H1 (cell line): Measurements from ENCODE around the gene NAA20. TPM values are rescaled to one million over a fixed set of nuclear protein-coding genes. Genes with fewer than 3 reads are reported as not detected.

Experiments used
- CTCF ChIA-PET: fragments of 300-600 bp; sonication (Branson Sonifier 250); formaldehyde crosslinking; loops from one replicate; lab custom pipeline; 2021; ENCODE audit not compliant: partially characterized antibody; lab: Charles Lee
- POLR2A ChIA-PET: fragments of 300-600 bp; sonication (Branson Sonifier 250); formaldehyde crosslinking; loops from one replicate; lab custom pipeline; 2021; ENCODE audit warnings: inconsistent platforms; ENCODE audit not compliant: partially characterized antibody; lab: Charles Lee
- DNase-seq, 2 experiments: peaks; one replicate each; pipeline versions ENCODE4 v3.0.0 to v3.0.0-alpha.2; 2010 to 2022; ENCODE audit warnings: low spot score in 2 of 2, low read depth in 1 of 2, mixed read lengths in 1 of 2
- FAIRE-seq: peaks from 2 replicates; lab custom pipeline; 2011; peaks lifted over from hg19 to GRCh38; lab: Jason Lieb, UNC
- H2AFZ ChIP-seq: 2 replicates; pipeline ENCODE4 v1.8.1; 2012; ENCODE audit warnings: low read length, inconsistent platforms
- H2AK5ac ChIP-seq: 2 replicates; pipeline ENCODE4 v1.6.1; 2013; ENCODE audit warnings: low read depth, low read length
- H2BK120ac ChIP-seq: replicated peaks from 2 replicates; pipeline ENCODE3; 2013; ENCODE audit warnings: low read depth, low read length, inconsistent platforms
- H2BK12ac ChIP-seq: 2 replicates; pipeline ENCODE4 v1.6.1; 2013; ENCODE audit warnings: low read depth, low read length
- H2BK15ac ChIP-seq: 2 replicates; pipeline ENCODE4 v1.6.1; 2013; ENCODE audit warnings: low read length
- H2BK20ac ChIP-seq: 2 replicates; pipeline ENCODE4 v1.6.1; 2013; ENCODE audit warnings: low read length
- H2BK5ac ChIP-seq: 2 replicates; pipeline ENCODE4 v1.6.1; 2013; ENCODE audit warnings: low read depth, low read length
- H3K14ac ChIP-seq: 2 replicates; pipeline ENCODE4 v1.6.1; 2013; ENCODE audit warnings: inconsistent platforms; ENCODE audit not compliant: insufficient read length
- H3K18ac ChIP-seq: 2 replicates; pipeline ENCODE4 v1.6.1; 2013; ENCODE audit warnings: low read length; ENCODE audit errors: extremely low read depth
- H3K23ac ChIP-seq: 2 replicates; pipeline ENCODE4 v1.6.1; 2013; ENCODE audit warnings: inconsistent platforms; ENCODE audit not compliant: insufficient read length
- H3K23me2 ChIP-seq: 2 replicates; pipeline ENCODE4 v1.6.1; 2013; ENCODE audit warnings: low read depth, low read length
- H3K27ac ChIP-seq: 2 replicates; pipeline ENCODE4 v1.6.1; 2011; ENCODE audit warnings: low read depth, low read length, inconsistent platforms
- H3K27me3 ChIP-seq, 4 experiments: replicated peaks in 1 of 4; 1 replicate in 1 of 4; 2 replicates in 3 of 4; pipeline versions ENCODE4 v1.6.1 to v1.8.1; 2011 to 2013; ENCODE audit warnings: low read length in 3 of 4, mild to moderate bottlenecking in 3 of 4, inconsistent platforms in 2 of 4, mixed read lengths in 2 of 4, moderate library complexity in 1 of 4; ENCODE audit not compliant: control insufficient read depth in 3 of 4, insufficient read depth in 3 of 4; ENCODE audit errors: extremely low read depth in 1 of 4
- H3K36me3 ChIP-seq, 4 experiments: 2 replicates each; pipeline versions ENCODE4 v1.6.1 to v1.8.1; 2011 to 2013; ENCODE audit warnings: mild to moderate bottlenecking in 4 of 4, low read length in 3 of 4, moderate library complexity in 2 of 4, control low read depth in 1 of 4, inconsistent platforms in 1 of 4; ENCODE audit not compliant: insufficient read depth in 4 of 4, control insufficient read depth in 2 of 4
- H3K4ac ChIP-seq: replicated peaks from 2 replicates; pipeline ENCODE3; 2013; ENCODE audit warnings: low read length, low read depth, mixed read lengths, inconsistent platforms; ENCODE audit not compliant: insufficient read length
- H3K4me1 ChIP-seq, 4 experiments: replicated peaks in 1 of 4; 1 replicate in 1 of 4; 2 replicates in 3 of 4; pipeline versions ENCODE4 v1.6.1 to v1.8.1; 2011 to 2013; ENCODE audit warnings: low read length in 3 of 4, inconsistent platforms in 2 of 4, mixed read lengths in 1 of 4; ENCODE audit not compliant: insufficient read depth in 4 of 4, control insufficient read depth in 3 of 4
- H3K4me2 ChIP-seq, 2 experiments: 2 replicates each; pipeline versions ENCODE4 v1.6.1 to v1.8.1; 2011 to 2013; ENCODE audit warnings: low read depth in 2 of 2, low read length in 2 of 2, control low read depth in 1 of 2, inconsistent platforms in 1 of 2, mild to moderate bottlenecking in 1 of 2; ENCODE audit not compliant: insufficient read depth in 1 of 2
- H3K4me3 ChIP-seq, 4 experiments: fragments of 200-600, 300-600 bp in 1 of 4; sonication (generic), shearing (Covaris generic), sonication (Bioruptor Twin) in 1 of 4; 2 replicates each; pipeline versions ENCODE4 v1.5.1 to v1.8.1; 2011 to 2016; ENCODE audit warnings: low read length in 4 of 4, low read depth in 3 of 4, control low read depth in 2 of 4, inconsistent platforms in 2 of 4, mild to moderate bottlenecking in 2 of 4, mixed read lengths in 1 of 4, moderate library complexity in 1 of 4; ENCODE audit not compliant: insufficient read depth in 2 of 4; ENCODE audit errors: extremely low read depth in 1 of 4
- H3K56ac ChIP-seq: replicated peaks from 2 replicates; pipeline ENCODE3; 2013; ENCODE audit warnings: low read depth, mild to moderate bottlenecking, mixed read lengths, low read length, inconsistent platforms; ENCODE audit not compliant: insufficient read length
- H3K79me1 ChIP-seq: 2 replicates; pipeline ENCODE4 v1.6.1; 2013; ENCODE audit warnings: low read depth, low read length, control low read depth
- H3K79me2 ChIP-seq, 2 experiments: 2 replicates each; pipeline versions ENCODE4 v1.6.1 to v1.8.1; 2012 to 2013; ENCODE audit warnings: low read length in 2 of 2, mild to moderate bottlenecking in 2 of 2, inconsistent platforms in 1 of 2; ENCODE audit not compliant: insufficient read depth in 2 of 2, control insufficient read depth in 1 of 2
- H3K9ac ChIP-seq, 4 experiments: replicated peaks in 1 of 4; 1 replicate in 1 of 4; 2 replicates in 3 of 4; pipeline versions ENCODE4 v1.6.1 to v1.8.1; 2011 to 2013; ENCODE audit warnings: low read depth in 3 of 4, low read length in 3 of 4, control low read depth in 2 of 4, mild to moderate bottlenecking in 2 of 4, moderate library complexity in 2 of 4, inconsistent platforms in 1 of 4; ENCODE audit errors: extremely low read depth in 1 of 4
- H3K9me3 ChIP-seq, 2 experiments: 2 replicates each; pipeline versions ENCODE4 v1.6.1 to v1.8.1; 2012 to 2013; ENCODE audit warnings: mild to moderate bottlenecking in 2 of 2, moderate library complexity in 2 of 2, control low read depth in 1 of 2, inconsistent platforms in 1 of 2, low read depth in 1 of 2, low read length in 1 of 2, mixed read lengths in 1 of 2; ENCODE audit not compliant: insufficient read depth in 2 of 2
- H4K20me1 ChIP-seq, 2 experiments: replicated peaks in 1 of 2; 2 replicates each; pipeline versions ENCODE3 to v1.8.1; 2011 to 2013; ENCODE audit warnings: inconsistent platforms in 2 of 2, low read length in 2 of 2, mild to moderate bottlenecking in 1 of 2; ENCODE audit not compliant: insufficient read depth in 2 of 2, control insufficient read depth in 1 of 2
- H4K5ac ChIP-seq: 2 replicates; pipeline ENCODE4 v1.6.1; 2013; ENCODE audit warnings: low read length, low read depth, mixed read lengths, inconsistent platforms; ENCODE audit not compliant: insufficient read length
- H4K8ac ChIP-seq: 2 replicates; pipeline ENCODE4 v1.8.0; 2013; ENCODE audit warnings: mild to moderate bottlenecking, moderate library complexity, low read length, inconsistent platforms; ENCODE audit not compliant: insufficient read depth; ENCODE audit errors: extremely low read depth
- H4K91ac ChIP-seq: replicated peaks from 2 replicates; pipeline ENCODE3; 2013; ENCODE audit warnings: low read length, mixed read lengths, inconsistent platforms; ENCODE audit not compliant: insufficient read length
- BACH1 ChIP-seq: IDR thresholded peaks from 2 replicates; pipeline ENCODE4 v1.6.1; 2012; ENCODE audit warnings: low read length, improper control_type of control experiment
- BCL11A ChIP-seq, 2 experiments: IDR thresholded peaks; one replicate each; pipeline ENCODE4 v1.6.1; 2011; ENCODE audit warnings: low read depth in 2 of 2, low read length in 2 of 2, mild to moderate bottlenecking in 2 of 2
- CBX8 ChIP-seq: fragments of 300-800, 300-1000 bp; sonication (generic); IDR thresholded peaks from 2 replicates; pipeline ENCODE4 v1.7.1; 2016; ENCODE audit warnings: low read depth, low read length, borderline replicate concordance
- EP300 ChIP-seq, 2 experiments: IDR thresholded peaks; 1 replicate in 1 of 2; 2 replicates in 1 of 2; pipeline ENCODE4 v1.6.1; 2011 to 2012; ENCODE audit warnings: low read depth in 2 of 2, low read length in 2 of 2, mild to moderate bottlenecking in 2 of 2, borderline replicate concordance in 1 of 2, inconsistent platforms in 1 of 2, moderate library complexity in 1 of 2
- MAX ChIP-seq: IDR thresholded peaks from 2 replicates; pipeline ENCODE4 v1.6.1; 2012; ENCODE audit warnings: inconsistent platforms
- ZNF274 ChIP-seq: IDR thresholded peaks from 2 replicates; pipeline ENCODE4 v1.7.0; 2012; ENCODE audit warnings: low read length, borderline replicate concordance; ENCODE audit errors: extremely low read depth
- WGBS, 2 experiments: shearing (Covaris generic) in 1 of 2; methylation state at CpG; one replicate each; pipeline versions ENCODE4 v1.1.6 to v1.1.7; 2013 to 2015; ENCODE audit warnings: low lambda C conversion rate in 2 of 2, mixed read lengths in 2 of 2, inconsistent platforms in 1 of 2, low coverage in 1 of 2, missing lambda C conversion rate in 1 of 2; ENCODE audit not compliant: insufficient replicate concordance in 2 of 2, insufficient coverage in 1 of 2, insufficient read length in 1 of 2; ENCODE audit errors: extremely low coverage in 1 of 2, missing lambda C conversion rate in 1 of 2; 5-methylcytosine and 5-hydroxymethylcytosine counted together
- polyA plus RNA-seq, 7 experiments: library from polyadenylated mRNA; depleted of rRNA in 3 of 7; stranded (reverse) in 5 of 7; unstranded in 2 of 7; fragments of >200 nt in 5 of 7; fragments of 200-250 nt in 2 of 7; gene quantifications; 1 replicate in 5 of 7; 2 replicates in 1 of 7; 4 replicates in 1 of 7; pipeline versions ENCODE4 v1.2.1 to v1.2.3, GENCODE V29; 2011 to 2013; ENCODE audit warnings: missing spikeins in 2 of 7, mixed read lengths in 2 of 7
- total RNA-seq: library from RNA; stranded (reverse); fragmentation: NEBNext Ultra II Directional; extraction: Animal tissue kit (Norgen Biotek cat#: 25700); gene quantifications from 2 replicates; pipeline ENCODE4 v1.2.1, GENCODE V29; 2021

Gene NAA20
- total and polyA plus RNA-seq, 2 of the 8 experiments (the other 6 are each of a cell fraction or from before 2014, with no cell fraction given) = 21.9 to 41.1 TPM

GRCh38 chr20:20012541-20012940 is 4.6 kb upstream of the NAA20 start:
- H4K5ac ChIP-seq = no peak overlapping the region
- H2BK15ac ChIP-seq = no peak overlapping the region
- H3K9me3 ChIP-seq = no peaks in the 10 kb centered on the region
- H3K27me3 ChIP-seq = no peaks in the 10 kb centered on the region
- H2AK5ac ChIP-seq = no peak overlapping the region
- H3K79me2 ChIP-seq = peaks cover 0 to 1% of the 10 kb centered on the region in 2 experiments; a peak in 1 of 4 replicates
- H3K79me1 ChIP-seq = no peaks in the 10 kb centered on the region
- H3K4me2 ChIP-seq = 0 out of 4 replicates have a peak overlapping the region, but pooled peaks of 1 of the 2 experiments have one; percentile 2
- no peak overlapping the region for H2BK20ac ChIP-seq
- H3K14ac ChIP-seq = no peak overlapping the region
- H2BK12ac ChIP-seq = no peak overlapping the region
- TF ChIP-seq CBX8 = no peak
- TF ChIP-seq MAX = no peak
- TF ChIP-seq ZNF274 = no peak
- TF ChIP-seq EP300 (IDR thresholded peaks at IDR 0.05; ENCODE audit: borderline replicate concordance in 1 of 2, low read depth in 2 of 2, low read length in 2 of 2) = no peak
- TF ChIP-seq BCL11A (IDR thresholded peaks at IDR 0.05; ENCODE audit: low read depth in 2 of 2, low read length in 2 of 2) = no peak
- no peak for TF ChIP-seq BACH1
- no peak overlapping the region for H3K27ac ChIP-seq
- H2BK5ac ChIP-seq = no peak overlapping the region
- no peak overlapping the region for H3K23ac ChIP-seq
- no peak overlapping the region for H2AFZ ChIP-seq
- no peak for DNase-seq
- CTCF ChIA-PET = interaction anchor here (0.8 kb wide), 1 partner anchor 70 kb away, joined by 3 read pairs; no protein-coding TSS in a partner anchor
- H3K56ac ChIP-seq = no peak overlapping the region
- H2BK120ac ChIP-seq = no peak overlapping the region
- H3K18ac ChIP-seq = no peak overlapping the region
- POLR2A ChIA-PET = interaction anchor here (0.7 to 0.9 kb wide), 2 partner anchors 9 to 444 kb away, joined by 3 read pairs; no protein-coding TSS in a partner anchor
- H3K36me3 ChIP-seq = no peaks in the 10 kb centered on the region
- H3K23me2 ChIP-seq = no peaks in the 10 kb centered on the region; the same call in 1 of the 2 replicates
- no peak overlapping the region for H3K9ac ChIP-seq
- H4K20me1 ChIP-seq = no peaks in the 10 kb centered on the region
- H4K8ac ChIP-seq = no peak overlapping the region
- H3K4me1 ChIP-seq = no peaks in the 10 kb centered on the region; a peak in 1 of 7 replicates
- no peak overlapping the region for H3K4me3 ChIP-seq
- FAIRE-seq = no peak
- H3K4ac ChIP-seq = no peak overlapping the region
- WGBS, 2 experiments = 69% methylated on average over 2 of the region's 2 CpGs; no CpG with 5 or more reads in 1 of the 2 experiments
- no peak overlapping the region for H4K91ac ChIP-seq
